ENCODE data around the gene SUN1.
"Not testable (repeated sequence)": the region's sequence is repeated elsewhere in the genome, so short reads cannot be mapped to it uniquely, and the experiment has no call there.

SUN1 gene, protein sequence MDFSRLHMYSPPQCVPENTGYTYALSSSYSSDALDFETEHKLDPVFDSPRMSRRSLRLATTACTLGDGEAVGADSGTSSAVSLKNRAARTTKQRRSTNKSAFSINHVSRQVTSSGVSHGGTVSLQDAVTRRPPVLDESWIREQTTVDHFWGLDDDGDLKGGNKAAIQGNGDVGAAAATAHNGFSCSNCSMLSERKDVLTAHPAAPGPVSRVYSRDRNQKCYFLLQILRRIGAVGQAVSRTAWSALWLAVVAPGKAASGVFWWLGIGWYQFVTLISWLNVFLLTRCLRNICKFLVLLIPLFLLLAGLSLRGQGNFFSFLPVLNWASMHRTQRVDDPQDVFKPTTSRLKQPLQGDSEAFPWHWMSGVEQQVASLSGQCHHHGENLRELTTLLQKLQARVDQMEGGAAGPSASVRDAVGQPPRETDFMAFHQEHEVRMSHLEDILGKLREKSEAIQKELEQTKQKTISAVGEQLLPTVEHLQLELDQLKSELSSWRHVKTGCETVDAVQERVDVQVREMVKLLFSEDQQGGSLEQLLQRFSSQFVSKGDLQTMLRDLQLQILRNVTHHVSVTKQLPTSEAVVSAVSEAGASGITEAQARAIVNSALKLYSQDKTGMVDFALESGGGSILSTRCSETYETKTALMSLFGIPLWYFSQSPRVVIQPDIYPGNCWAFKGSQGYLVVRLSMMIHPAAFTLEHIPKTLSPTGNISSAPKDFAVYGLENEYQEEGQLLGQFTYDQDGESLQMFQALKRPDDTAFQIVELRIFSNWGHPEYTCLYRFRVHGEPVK
- 118 to 145 reads per million in 2 donors for total RNA-seq

DNA sequence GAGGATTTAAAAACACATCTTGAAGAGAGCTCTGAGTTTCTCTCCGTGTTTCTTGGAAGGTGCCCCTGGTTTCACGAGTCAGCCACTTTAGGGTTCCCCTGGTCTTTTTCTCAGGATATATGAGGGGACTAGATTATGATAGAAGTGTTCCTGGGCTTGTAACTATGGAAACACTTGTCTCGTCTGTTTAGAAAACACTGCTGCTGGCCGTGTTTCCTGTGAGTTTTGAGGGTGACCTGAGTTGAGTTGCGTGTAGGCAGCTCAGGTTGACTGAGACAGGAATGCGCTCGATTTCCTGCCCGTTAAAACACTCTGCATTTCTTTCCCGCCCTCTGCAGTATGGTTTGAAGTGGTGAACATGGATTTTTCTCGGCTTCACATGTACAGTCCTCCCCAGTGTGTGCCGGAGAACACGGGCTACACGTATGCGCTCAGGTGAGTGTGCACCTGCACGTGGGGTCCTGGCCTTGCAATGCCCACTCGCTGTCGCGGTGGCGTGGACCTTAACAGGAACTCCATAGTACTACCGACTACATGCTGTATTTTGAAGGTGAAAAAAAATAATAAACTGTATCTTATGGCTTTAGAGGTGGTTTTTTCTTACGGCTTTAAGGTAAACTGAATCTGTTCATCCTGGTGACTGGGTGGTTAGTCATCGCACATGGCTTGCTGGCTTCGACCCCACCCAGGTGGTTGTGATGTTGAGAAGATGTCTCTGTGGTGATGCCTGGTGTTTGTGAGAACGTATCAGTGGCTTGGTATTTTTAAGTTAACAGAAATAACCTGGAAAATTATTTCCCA lies at the start of gene SUN1:
SUN1 (plus strand) TSS at position 310 of the 801 bp plus-strand sequence; CDS start at position 359, 49 bp downstream.
- peak in 4 of 5 experiments; percentile 35 to 79 (median 60) for DNase-seq

DNA sequence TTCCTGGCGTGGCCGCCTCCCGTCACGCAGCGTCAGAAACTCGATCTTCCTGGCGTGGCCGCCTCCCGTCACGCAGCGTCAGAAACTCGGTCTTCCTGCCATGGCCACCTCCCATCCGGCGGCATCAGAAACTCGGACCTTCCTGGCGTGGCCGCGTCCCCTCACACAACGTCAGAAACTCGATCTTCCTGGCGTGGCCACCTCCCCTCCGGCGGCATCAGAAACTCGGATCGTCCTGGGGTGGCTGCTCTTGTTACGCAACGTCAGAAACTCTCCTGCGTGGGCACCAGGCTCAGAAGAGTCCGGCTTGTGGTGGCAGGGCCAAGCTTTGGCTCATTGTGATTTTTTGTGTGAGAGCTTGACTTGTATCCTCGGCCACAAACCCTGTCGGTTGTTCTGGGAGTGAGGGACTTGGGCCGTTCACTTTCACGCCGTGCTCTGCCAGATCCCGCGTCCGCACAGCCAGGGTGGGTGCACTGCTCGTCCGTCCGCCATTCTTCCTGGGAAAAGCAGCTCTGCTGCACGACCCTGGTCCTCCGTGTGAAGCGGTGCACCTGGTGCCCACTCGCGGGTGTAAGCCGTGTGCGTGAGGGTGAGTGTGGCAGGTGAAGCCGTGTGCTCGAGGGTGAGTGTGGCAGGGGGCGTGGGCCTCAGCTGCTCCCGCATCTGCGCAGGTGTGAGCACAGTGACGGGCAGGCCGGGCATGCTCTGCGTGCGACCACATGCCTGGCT lies 49.4 kb upstream of the SUN1 start:
- no peak for DNase-seq

DNA sequence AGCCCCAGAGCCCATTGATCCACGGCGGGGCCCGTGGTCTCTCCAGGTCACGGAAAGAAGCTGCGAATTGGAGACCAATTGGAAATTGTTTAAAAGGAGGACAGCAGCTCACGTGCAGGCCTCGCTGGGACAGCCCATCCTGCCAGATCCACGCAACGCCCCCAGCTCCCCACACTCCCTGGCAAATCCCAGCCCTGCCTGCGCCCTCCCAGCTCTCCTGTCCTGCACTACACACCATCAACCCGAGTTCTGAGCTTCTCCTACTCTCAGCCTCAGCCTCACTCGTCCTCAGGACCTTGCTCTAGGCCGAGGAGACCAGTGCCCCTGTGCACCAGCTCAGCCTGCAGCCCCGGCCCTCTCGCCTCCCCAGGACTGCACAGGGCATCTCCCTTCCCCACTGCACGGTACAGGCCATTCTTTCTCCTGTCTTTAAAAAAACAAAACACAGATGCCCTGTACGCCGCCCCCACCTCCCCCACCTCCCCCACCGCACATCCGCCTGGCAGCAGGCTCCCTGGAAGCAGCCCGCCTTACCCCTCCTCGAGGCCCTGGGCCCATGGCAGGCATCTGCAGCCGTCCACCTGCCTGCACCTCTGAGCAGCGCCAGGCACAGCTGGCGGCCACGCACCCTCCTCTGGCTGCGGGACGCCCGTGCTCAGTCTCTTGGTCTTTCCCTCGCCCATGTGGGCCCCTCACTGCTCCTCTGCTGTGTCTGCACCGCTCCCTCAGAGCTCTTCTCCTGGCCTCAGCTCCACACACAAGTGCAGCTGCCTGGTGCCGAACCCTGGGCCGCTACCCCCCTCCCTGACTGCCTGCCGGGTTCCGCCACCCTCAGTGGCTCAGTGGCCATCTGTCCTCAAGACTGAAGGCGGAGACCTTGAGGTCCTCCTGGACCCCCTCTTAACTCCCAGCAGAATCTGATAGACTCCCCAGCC lies 48.5 kb upstream of the SUN1 start:
- DNase-seq = no peak

DNA sequence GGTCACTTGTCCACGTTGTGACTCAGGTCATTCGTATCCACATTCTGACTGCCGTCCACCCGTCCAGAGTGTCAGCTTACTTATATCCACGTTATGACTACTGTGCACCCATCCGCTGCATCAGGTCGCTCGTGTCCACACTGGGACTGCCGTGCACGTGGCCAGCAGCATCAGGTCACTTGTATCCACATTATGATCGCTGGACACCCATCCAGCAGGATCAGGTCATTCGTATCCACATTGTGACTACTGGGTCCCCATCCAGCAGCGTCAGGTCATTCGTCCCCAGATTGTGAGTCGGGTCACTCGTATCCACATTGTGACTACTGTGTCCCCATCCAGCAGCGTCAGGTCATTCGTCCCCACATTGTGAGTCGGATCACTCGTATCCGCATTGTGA lies 47.3 kb upstream of the SUN1 start:
- no peak for DNase-seq

DNA sequence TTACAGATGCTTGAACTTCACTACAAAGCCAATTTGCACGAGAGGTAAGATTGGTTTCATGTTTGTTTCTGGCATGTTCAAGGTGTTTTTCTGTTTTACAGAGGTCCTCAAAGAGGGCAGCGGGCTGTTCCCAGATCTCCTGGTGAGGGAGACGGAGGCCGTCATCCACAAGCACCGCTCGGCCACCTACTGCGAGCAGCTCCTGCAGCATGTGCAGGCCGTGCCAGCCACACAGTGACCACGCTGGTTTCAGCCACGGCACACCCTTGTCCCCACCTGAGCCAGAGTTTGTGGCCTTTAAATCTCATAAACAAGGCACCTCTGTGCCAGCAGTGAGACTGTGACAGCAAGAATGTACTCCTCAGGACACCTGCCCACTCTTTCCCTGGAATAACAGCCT lies 46.9 kb upstream of the SUN1 start:
- DNase-seq = no peak

DNA sequence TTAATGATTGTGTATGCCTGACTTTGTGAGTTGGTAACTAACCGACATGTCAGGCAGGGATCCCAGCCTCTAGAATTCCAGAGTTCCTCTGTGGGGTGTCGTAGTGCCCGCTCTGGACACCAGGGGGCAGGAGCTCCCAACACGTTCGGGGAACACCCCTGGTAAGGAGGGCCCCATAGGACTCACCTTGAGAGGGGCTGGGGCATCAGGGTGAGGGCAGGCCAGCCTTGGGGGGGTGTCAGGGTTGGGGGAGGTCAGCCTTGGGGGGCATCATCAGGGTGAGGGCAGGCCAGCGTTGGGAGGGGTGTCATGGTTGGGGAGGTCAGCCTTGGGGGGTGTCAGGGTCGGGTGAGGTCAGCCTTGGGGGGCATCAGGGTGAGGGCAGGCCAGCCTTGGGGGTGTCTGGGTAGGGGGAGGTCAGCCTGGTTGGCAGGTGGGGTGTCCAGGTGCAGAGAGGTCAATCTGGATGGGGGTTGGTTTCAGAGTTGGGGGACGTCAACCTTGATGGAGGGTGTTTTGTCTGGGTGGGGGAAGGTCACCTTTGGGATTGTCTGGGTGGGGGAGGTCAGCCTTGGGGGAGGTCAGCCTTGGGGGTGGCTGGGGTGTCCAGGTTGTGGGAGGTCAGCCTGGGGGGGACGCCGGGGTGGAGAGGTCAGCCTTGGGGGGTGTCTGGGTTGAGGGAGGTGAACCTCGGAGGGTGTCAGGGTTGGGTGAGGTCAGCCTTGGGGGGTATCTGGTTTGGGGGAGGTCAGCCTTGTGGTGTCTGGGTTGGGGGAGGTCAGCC lies 45.6 kb upstream of the SUN1 start:
- DNase-seq = peak; percentile 32 to 58 (median 50)

DNA sequence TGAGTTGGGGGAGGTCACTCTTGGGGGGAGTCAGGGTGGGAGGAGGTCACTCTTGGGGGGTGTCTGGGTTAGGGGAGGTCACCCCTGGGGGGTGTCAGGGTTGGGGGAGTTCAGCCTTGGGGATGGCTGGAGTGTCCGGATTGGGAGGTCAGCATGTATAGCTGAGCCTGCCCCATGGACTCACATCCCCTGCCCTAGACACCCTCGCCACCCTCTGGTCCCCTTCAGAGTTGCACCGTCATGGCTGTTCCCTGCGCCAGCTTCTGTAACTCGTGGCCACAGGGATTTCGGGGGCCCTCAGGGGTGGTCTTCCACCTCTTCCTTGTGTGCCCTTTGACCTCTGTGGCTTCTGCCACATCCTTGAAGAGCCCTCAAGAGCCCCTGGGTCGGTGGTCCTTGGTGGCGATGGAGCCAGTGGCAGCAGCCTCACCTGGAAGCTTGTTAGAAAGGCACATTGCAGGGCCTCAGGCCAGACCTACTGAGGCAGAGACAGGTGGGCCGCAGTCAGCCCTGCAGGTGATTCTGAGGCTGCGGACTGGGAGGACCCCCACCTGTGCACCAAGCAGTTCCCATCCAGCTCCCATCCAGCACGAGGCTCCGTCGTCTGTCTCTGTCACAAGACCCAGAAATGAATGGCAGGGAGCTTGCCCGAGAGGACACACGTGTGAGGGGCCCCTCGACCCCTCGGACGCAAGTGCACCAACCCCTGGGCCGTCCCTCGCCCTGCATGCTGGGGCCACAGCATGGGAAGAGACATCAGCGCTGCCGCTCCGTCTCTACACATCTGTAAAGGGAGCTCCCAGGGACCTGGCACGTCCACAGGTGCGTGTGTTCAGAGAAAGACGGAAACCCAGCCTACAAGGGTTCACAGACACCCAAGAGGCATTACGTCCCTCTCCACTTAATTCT lies 44.7 kb upstream of the SUN1 start:
- no peak for DNase-seq

DNA sequence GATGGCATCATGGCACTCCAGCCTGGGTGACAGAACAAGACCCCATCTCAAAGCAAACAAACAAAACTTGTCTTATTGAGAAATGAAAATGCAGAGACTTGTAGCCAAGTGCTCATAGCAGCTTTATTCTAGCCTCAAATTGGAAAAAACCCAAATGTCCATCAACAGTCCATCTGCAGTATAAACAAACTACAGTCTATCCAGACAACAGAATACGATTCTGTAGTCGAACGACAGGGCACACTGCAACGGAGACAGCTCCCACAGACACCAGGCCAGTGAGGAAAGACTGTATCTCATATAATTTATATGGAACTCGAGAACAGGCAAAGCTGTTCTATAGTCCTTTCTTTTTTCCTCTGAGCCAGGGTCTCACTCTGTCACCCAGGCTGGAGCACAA lies 40.8 kb upstream of the SUN1 start:
- no peak for DNase-seq

DNA sequence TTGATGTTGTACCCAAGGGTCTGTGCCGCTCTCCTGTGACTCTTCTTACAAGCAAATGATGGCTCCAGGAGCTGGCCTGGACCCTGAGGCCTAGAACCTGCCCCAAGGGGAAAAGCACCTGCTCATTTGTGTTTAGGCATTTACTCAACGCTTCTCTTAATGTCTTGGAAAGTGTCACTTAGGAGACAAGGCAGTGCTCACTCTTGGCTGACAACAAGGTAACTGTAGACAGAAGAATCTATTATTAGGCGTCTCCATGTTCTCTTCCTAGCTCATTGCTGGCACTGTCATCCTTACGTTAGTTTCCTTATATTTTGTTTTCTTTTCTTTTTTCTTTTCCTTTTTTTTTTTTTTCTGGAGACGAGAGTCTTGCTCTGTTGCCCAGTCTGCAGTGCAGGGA lies 38.1 kb upstream of the SUN1 start:
- DNase-seq = no peak

DNA sequence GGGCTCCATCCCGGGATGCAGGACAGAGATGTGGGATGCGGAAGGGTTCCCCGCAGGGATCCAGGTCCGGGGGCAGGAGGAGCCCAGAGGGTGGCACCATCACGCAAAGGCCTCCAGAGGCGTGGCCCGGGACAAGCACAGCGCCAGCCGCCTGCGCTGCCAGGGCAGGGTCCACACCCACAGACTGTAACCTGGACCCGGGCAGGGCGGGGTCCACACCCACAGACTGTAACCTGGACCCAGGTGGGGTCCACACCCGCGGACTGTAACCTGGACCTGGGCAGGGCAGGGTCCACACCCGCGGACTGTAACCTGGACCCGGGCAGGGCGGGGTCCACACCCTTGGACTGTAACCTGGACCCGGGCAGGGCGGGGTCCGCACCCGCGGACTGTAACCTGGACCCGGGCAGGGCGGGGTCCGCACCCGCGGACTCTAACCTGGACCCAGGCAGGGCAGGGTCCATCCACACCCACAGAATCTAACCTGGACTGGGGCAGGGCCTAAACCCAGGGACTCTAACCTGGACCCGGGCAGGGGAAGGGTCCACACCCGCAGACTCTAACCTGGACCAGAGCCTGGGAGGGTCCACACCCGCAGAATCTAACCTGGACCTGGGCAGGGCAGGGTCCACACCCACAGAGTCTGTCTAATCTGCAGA lies 37.5 kb upstream of the SUN1 start:
- DNase-seq = no peak

DNA sequence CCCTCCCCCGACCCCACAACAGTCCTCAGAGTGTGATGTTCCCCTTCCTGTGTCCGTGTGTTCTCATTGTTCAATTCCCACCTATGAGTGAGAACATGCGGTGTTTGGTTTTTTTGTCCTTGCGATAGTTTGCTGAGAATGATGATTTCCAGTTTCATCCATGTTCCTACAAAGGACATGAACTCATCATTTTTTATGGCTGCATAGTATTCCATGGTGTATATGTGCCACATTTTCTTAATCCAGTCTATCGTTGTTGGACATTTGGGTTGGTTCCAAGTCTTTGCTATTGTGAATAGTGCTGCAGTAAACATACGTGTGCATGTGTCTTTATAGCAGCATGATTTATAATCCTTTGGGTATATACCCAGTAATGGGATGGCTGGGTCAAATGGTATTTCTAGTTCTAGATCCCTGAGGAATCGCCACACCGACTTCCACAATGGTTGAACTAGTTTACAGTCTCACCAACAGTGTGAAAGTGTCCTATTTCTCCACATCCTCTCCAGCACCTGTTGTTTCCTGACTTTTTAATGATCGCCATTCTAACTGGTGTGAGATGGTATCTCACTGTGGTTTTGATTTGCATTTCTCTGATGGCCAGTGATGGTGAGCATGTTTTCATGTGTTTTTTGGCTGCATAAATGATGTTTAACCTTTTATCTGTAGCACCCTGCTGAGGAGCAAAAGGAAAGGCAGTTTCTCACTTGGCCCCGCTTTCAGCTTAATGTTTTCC lies 35.7 kb upstream of the SUN1 start:
- DNase-seq = not testable (repeated sequence)

DNA sequence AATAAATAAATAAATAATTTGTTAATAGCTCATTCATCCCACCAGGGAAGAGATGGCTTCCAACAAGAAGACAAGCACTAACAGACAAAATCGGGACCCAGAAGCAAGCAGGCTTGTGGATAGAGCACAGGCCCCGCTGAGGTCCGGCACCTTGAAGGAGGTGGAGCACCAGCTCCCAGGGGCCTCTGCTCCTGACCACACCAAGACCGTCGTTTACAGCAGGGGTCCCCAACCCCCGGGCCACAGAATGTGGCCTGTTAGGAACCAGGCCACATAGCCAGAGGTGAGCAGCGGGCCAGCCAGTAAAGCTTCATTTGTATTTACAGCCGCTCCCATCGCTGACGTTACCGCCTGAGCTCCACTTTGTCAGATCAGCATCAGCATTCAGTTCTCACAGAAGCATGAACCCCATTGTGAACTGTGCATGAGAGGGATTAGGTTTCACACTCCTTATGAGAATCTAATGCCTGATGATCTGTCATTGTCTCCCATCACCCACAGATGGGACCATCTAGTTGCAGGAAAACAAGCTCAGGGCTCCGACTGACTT lies 33.3 kb upstream of the SUN1 start:
- DNase-seq = no peak

DNA sequence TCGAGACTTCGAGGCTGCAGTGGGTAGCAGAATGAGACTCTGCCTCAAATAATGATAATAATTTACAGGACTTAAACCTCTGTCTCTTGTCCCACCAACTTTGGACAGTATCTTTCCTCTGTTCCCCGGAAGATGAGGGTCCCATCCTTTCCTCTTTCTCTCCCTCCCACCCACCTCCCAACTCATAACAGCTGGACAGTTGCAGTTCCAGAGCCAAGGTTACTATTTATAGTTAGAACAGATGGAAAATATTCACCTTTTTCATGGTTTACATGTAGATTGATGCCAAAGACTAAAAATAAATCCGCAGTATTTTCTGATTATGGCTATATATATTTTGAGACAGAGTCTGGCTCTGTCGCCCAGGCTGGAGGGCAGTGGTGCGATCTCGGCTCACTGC lies 31.6 kb upstream of the SUN1 start:
- no peak for DNase-seq

DNA sequence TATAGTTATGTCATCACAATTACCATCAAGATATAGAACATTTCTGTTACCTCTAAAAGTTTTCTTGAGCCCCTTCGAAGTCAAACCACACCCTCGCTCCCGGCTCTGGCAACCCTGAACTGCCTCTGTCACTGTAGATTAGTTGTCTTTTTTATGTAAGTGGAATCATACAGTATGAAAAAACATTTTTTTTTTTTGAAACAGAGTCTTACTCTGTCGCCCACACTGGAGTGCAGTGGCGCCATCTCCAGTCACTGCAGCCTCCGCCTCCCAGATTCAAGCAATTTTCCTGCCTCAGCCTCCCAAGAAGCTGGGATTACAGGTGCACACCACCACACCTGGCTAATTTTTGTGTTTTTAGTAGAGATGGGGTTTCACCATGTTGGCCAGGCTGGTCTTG lies 30.9 kb upstream of the SUN1 start:
- not testable (repeated sequence) for DNase-seq

DNA sequence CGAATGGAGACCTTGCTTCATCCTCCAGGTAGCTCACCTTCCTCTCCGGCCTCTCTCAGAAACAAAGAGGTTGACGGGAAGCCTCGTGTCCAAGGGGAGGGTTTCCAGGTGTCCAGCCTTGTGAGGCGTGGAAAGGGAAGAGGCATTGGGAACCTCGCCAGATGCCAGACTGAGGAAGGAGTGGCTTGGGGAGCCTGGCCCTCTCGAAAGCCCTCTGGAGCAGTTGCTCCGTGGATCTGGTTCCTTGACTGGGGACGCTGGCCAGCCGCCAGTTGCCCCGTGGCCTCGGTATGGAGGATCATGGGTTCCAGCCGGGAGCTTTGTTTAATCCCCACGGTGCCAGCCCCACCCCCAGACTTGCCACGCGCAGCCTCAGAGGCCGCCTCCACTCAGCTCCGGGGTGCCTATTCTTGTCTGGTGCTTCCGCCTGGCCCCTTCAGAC lies 30.3 kb upstream of the SUN1 start:
- no peak for DNase-seq

DNA sequence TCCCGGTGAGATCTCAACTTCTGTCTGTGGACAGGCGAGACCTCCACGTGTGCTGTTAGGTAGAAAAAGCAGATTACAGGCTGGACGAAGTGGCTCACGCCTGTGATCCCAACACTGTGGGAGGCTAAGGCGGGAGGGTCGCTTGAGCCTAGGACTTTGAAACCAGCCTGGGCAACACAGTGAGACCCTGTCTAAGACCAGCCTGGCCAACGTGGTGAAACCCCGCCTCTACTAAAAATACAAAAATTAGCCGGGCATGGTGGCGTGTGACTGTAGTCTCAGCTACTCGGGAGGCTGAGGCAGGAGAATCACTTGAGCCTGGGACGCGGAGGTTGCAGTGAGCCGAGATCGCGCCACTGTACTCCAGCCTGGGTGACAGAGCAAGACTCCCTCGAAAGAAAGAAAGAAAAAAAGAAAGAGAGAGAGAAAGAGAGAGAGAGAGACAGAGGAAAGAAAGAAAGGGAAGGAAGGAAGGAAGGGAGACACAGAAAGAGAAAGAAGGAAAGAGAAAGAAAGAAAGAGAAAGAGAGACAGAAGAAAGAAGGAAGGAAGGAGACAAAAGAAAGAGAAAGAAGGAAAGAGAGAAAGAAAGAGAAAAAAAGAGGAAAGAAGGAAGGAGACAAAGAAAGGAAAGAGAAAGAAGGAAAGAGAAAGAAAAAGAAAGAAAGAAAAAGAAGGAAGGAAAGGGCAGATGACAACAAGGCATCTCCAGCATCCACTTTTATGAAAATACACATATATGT lies 29.6 kb upstream of the SUN1 start:
- no peak for DNase-seq

DNA sequence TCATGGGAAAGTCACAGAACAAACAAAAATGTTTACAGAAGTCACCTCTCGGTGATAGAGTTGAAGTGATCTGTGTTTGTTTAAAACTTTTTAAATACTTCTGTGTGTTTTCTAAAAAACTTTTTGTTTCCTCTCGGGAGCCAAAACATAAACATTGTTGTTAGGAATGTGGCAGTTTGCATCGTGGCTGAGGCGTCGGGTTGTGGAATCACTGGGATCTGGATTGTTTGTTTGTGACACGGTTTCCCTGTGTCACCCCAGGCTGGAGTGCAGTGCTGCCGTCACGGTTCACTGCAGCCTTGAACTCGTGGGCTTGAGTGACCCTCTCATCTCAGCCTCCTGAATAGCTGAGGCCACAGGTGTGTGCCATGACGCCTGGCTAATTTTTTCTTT lies 29.0 kb upstream of the SUN1 start:
- no peak for DNase-seq
